Glutamatergic neuron (in vitro differentiated cells): ENCODE measurements around the gene TMEM242. TPM values are rescaled to one million over a fixed set of nuclear protein-coding genes. Genes with fewer than 3 reads are reported as not detected.

Experiments
- DNase-seq: peaks from one replicate; pipeline ENCODE4 v3.0.0; 2022
- H3K27ac Mint-ChIP-seq: one replicate; pipeline ENCODE4 v1.8.0; 2020; ENCODE audit warnings: mild to moderate bottlenecking, mixed read lengths, inconsistent platforms; ENCODE audit not compliant: unreplicated experiment
- H3K27me3 Mint-ChIP-seq: one replicate; pipeline ENCODE4 v1.8.0; 2020; ENCODE audit warnings: mild to moderate bottlenecking, moderate library complexity, mixed read lengths, inconsistent platforms; ENCODE audit not compliant: unreplicated experiment
- H3K36me3 Mint-ChIP-seq: one replicate; pipeline ENCODE4 v1.8.0; 2020; ENCODE audit warnings: mild to moderate bottlenecking, mixed read lengths, inconsistent platforms; ENCODE audit not compliant: unreplicated experiment
- H3K4me1 Mint-ChIP-seq: one replicate; pipeline ENCODE4 v1.8.0; 2020; ENCODE audit warnings: mild to moderate bottlenecking, low read depth, mixed read lengths, inconsistent platforms; ENCODE audit not compliant: unreplicated experiment
- H3K4me3 Mint-ChIP-seq: one replicate; pipeline ENCODE4 v1.8.0; 2020; ENCODE audit warnings: mild to moderate bottlenecking, mixed read lengths, inconsistent platforms; ENCODE audit not compliant: unreplicated experiment
- H3K9me3 Mint-ChIP-seq: one replicate; pipeline ENCODE4 v1.8.0; 2020; ENCODE audit warnings: mild to moderate bottlenecking, moderate library complexity, mixed read lengths, inconsistent platforms; ENCODE audit not compliant: unreplicated experiment
- CTCF ChIP-seq: fragments of 200-600 bp; sonication (generic); IDR thresholded peaks from one replicate; pipeline ENCODE4 v1.5.0; 2021; ENCODE audit not compliant: partially characterized antibody, unreplicated experiment
- total RNA-seq: library from RNA; stranded (reverse); fragmentation: NEBNext Ultra II Directional; extraction: Animal tissue kit (Norgen Biotek cat#: 25700); gene quantifications from one replicate; pipeline ENCODE4 v1.2.1, GENCODE V29; 2021; ENCODE audit not compliant: unreplicated experiment

TMEM242 gene
- total RNA-seq, 1 donor from 2014 or later, result 19.7 TPM

GRCh38 chr6:157278171-157278570 is 45.1 kb downstream of the TMEM242 start:
- H3K4me1 Mint-ChIP-seq, result no peaks in the 10 kb centered on the region
- no peak overlapping the region for H3K4me3 Mint-ChIP-seq
- H3K27me3 Mint-ChIP-seq, result no peaks in the 10 kb centered on the region
- no peak for DNase-seq
- peaks cover 3% of the 10 kb centered on the region for H3K9me3 Mint-ChIP-seq
- H3K36me3 Mint-ChIP-seq, result no peaks in the 10 kb centered on the region
- no peak overlapping the region for H3K27ac Mint-ChIP-seq
- TF ChIP-seq CTCF, result no peak

- H3K36me3 Mint-ChIP-seq, result no peaks in the 10 kb centered on the region
- peaks cover 3% of the 10 kb centered on the region for H3K9me3 Mint-ChIP-seq
- no peaks in the 10 kb centered on the region for H3K4me1 Mint-ChIP-seq
- DNase-seq, result no peak
- no peak for TF ChIP-seq CTCF
- no peak overlapping the region for H3K27ac Mint-ChIP-seq
- H3K4me3 Mint-ChIP-seq, result no peak overlapping the region
- H3K27me3 Mint-ChIP-seq, result peaks cover 1% of the 10 kb centered on the region
Observed at GRCh38 chr6:157276731-157277130, 46.6 kb downstream of the TMEM242 start.

GRCh38 chr6:157276134-157276532 is 47.2 kb downstream of the TMEM242 start:
- TF ChIP-seq CTCF, result no peak
- H3K27ac Mint-ChIP-seq, result no peak overlapping the region
- H3K36me3 Mint-ChIP-seq, result no peaks in the 10 kb centered on the region
- no peak for DNase-seq
- H3K27me3 Mint-ChIP-seq, result peaks cover 1% of the 10 kb centered on the region
- peaks cover 3% of the 10 kb centered on the region for H3K9me3 Mint-ChIP-seq
- no peak overlapping the region for H3K4me3 Mint-ChIP-seq
- no peaks in the 10 kb centered on the region for H3K4me1 Mint-ChIP-seq

GRCh38 chr6:157274471-157275226 is 48.7 kb downstream of the TMEM242 start:
- Mint-ChIP-seq H3K9me3 (peaks cover 5% of the 10 kb centered on the region), H3K4me1 (no peaks in the 10 kb centered on the region), H3K4me3 (peak overlapping the region; percentile 82), H3K27me3 (peaks cover 6% of the 10 kb centered on the region), H3K36me3 (no peaks in the 10 kb centered on the region), H3K27ac (no peak overlapping the region)
- peak; percentile 80 for TF ChIP-seq CTCF
- peak; percentile 86 for DNase-seq

GRCh38 chr6:157273756-157274470 is 49.4 kb downstream of the TMEM242 start:
- TF ChIP-seq CTCF, result no peak
- DNase-seq, result peak; percentile 39
- H3K4me3 Mint-ChIP-seq, result peak overlapping the region; percentile 82
- H3K36me3 Mint-ChIP-seq, result no peaks in the 10 kb centered on the region
- H3K27ac Mint-ChIP-seq, result peak overlapping the region; percentile 33
- H3K4me1 Mint-ChIP-seq, result no peaks in the 10 kb centered on the region
- H3K27me3 Mint-ChIP-seq, result peaks cover 6% of the 10 kb centered on the region
- peaks cover 5% of the 10 kb centered on the region for H3K9me3 Mint-ChIP-seq
